Activated CD4-positive, CD25-positive, alpha-beta regulatory T cell treated with anti-CD3 and anti-CD28 coated beads, Interleukin-2, amount 50 U/mL, for 24 hours (primary cell): ENCODE data around the gene AGXT.

Experiments
- ATAC-seq, 2 donors: fragments of 150-1000 bp; cut with Tn5 transposase; one replicate each; pipeline ENCODE4 v1.10.0; 2021; ENCODE audit warnings: mild to moderate bottlenecking in 1 of 2, moderate library complexity in 1 of 2

Gene AGXT

GRCh38 chr2:240899468-240899865 is 30.8 kb downstream of the AGXT start:
- no peak for ATAC-seq

- ATAC-seq, result no peak
Observed at GRCh38 chr2:240900141-240900860, 31.7 kb downstream of the AGXT start.

GRCh38 chr2:240901986-240902614 is 33.5 kb downstream of the AGXT start:
- ATAC-seq, result no peak

- ATAC-seq, result no peak
Observed at GRCh38 chr2:240902615-240903041, 34.0 kb downstream of the AGXT start.

GRCh38 chr2:240903191-240904060 is 34.8 kb downstream of the AGXT start:
- no peak for ATAC-seq

- ATAC-seq, result no peak
Observed at GRCh38 chr2:240904216-240905175, 35.9 kb downstream of the AGXT start.

GRCh38 chr2:240905176-240905781 is 36.7 kb downstream of the AGXT start:
- ATAC-seq, result no peak

- no peak for ATAC-seq
Observed at GRCh38 chr2:240906141-240906910, 37.7 kb downstream of the AGXT start, which contains the start of gene CROCC2. Gene CROCC2 (plus strand): TSS chr2:240906336. CDS start chr2:240906514, 178 bp downstream.

- no peak for ATAC-seq
Observed at GRCh38 chr2:240906911-240907590, 38.4 kb downstream of the AGXT start.

GRCh38 chr2:240909216-240909974 is 40.8 kb downstream of the AGXT start:
- no peak for ATAC-seq

- ATAC-seq, result no peak
Observed at GRCh38 chr2:240911641-240912265, 43.1 kb downstream of the AGXT start.

GRCh38 chr2:240912878-240913809 is 44.5 kb downstream of the AGXT start:
- ATAC-seq, result no peak

- ATAC-seq, result no peak
Observed at GRCh38 chr2:240913810-240914644, 45.4 kb downstream of the AGXT start.

- ATAC-seq, result no peak
Observed at GRCh38 chr2:240914645-240915525, 46.3 kb downstream of the AGXT start.

- ATAC-seq, result no peak
Observed at GRCh38 chr2:240915526-240916341, 47.1 kb downstream of the AGXT start.
